ENCODE data around the gene FANCI.

The FANCI gene

GRCh38 chr15:89201465-89202005 lies 42.2 kb upstream of the FANCI start:
- no peak for TF ChIP-seq CTCF (IDR thresholded peaks at IDR 0.05; ENCODE audit: poor library complexity, severe bottlenecking)
- Histone ChIP-seq H3K36me3 (ENCODE audit: low read depth) (no peaks in the 10 kb centered on the region), H3K27me3 (ENCODE audit: insufficient read depth, poor library complexity, severe bottlenecking) (no peaks in the 10 kb centered on the region), H3K4me3 (ENCODE audit: severe bottlenecking) (no peak overlapping the region), H3K27ac (ENCODE audit: poor library complexity, severe bottlenecking) (no peak overlapping the region), H3K4me1 (ENCODE audit: insufficient read depth, poor library complexity, severe bottlenecking) (peaks cover 11% of the 10 kb centered on the region), H3K9me3 (ENCODE audit: severe bottlenecking) (no peaks in the 10 kb centered on the region)
- ATAC-seq (ENCODE audit: low read depth) (no peak), DNase-seq (ENCODE audit: low spot score) (no peak)

GRCh38 chr15:89203705-89204273 lies 40.0 kb upstream of the FANCI start:
- DNase-seq (ENCODE audit: low spot score): no peak
- Histone ChIP-seq H3K36me3 (ENCODE audit: low read depth) (no peaks in the 10 kb centered on the region), H3K4me1 (ENCODE audit: insufficient read depth, poor library complexity, severe bottlenecking) (no peaks in the 10 kb centered on the region), H3K4me3 (ENCODE audit: severe bottlenecking) (no peak overlapping the region), H3K9me3 (ENCODE audit: severe bottlenecking) (no peaks in the 10 kb centered on the region), H3K27me3 (ENCODE audit: insufficient read depth, poor library complexity, severe bottlenecking) (no peaks in the 10 kb centered on the region), H3K27ac (ENCODE audit: poor library complexity, severe bottlenecking) (no peak overlapping the region)
- ATAC-seq (ENCODE audit: low read depth): peak; percentile 8; the same call in 1 of the 3 replicates
- no peak for TF ChIP-seq CTCF (IDR thresholded peaks at IDR 0.05; ENCODE audit: poor library complexity, severe bottlenecking)

- no peak for DNase-seq (ENCODE audit: low spot score)
Observed at GRCh38 chr15:89205991-89206585, 37.7 kb upstream of the FANCI start.

GRCh38 chr15:89206908-89207331 lies 36.9 kb upstream of the FANCI start:
- no peaks in the 10 kb centered on the region for H3K9me3 ChIP-seq (ENCODE audit: severe bottlenecking)
- no peak overlapping the region for H3K27ac ChIP-seq (ENCODE audit: poor library complexity, severe bottlenecking)
- TF ChIP-seq CTCF (IDR thresholded peaks at IDR 0.05; ENCODE audit: poor library complexity, severe bottlenecking): peak; percentile 100
- H3K27me3 ChIP-seq (ENCODE audit: insufficient read depth, poor library complexity, severe bottlenecking): no peaks in the 10 kb centered on the region
- H3K4me3 ChIP-seq (ENCODE audit: severe bottlenecking): no peak overlapping the region
- H3K36me3 ChIP-seq (ENCODE audit: low read depth): no peaks in the 10 kb centered on the region
- H3K4me1 ChIP-seq (ENCODE audit: insufficient read depth, poor library complexity, severe bottlenecking): no peaks in the 10 kb centered on the region
- ATAC-seq (ENCODE audit: low read depth) (peak; percentile 93), DNase-seq (ENCODE audit: low spot score) (peak; percentile 86)

More at GRCh38 chr15:89205991-89206585, 37.7 kb upstream of the FANCI start:
- H3K27ac ChIP-seq (ENCODE audit: poor library complexity, severe bottlenecking): no peak overlapping the region
- no peak for ATAC-seq (ENCODE audit: low read depth)
- no peaks in the 10 kb centered on the region for H3K9me3 ChIP-seq (ENCODE audit: severe bottlenecking)
- no peak for TF ChIP-seq CTCF (IDR thresholded peaks at IDR 0.05; ENCODE audit: poor library complexity, severe bottlenecking)
- no peak overlapping the region for H3K4me3 ChIP-seq (ENCODE audit: severe bottlenecking)
- H3K36me3 ChIP-seq (ENCODE audit: low read depth): no peaks in the 10 kb centered on the region
- H3K4me1 ChIP-seq (ENCODE audit: insufficient read depth, poor library complexity, severe bottlenecking): no peaks in the 10 kb centered on the region
- no peaks in the 10 kb centered on the region for H3K27me3 ChIP-seq (ENCODE audit: insufficient read depth, poor library complexity, severe bottlenecking)

- DNase-seq (ENCODE audit: low spot score) (no peak), ATAC-seq (ENCODE audit: low read depth) (no peak)
- no peak for TF ChIP-seq CTCF (IDR thresholded peaks at IDR 0.05; ENCODE audit: poor library complexity, severe bottlenecking)
- Histone ChIP-seq H3K27ac (ENCODE audit: poor library complexity, severe bottlenecking) (no peak overlapping the region), H3K9me3 (ENCODE audit: severe bottlenecking) (no peaks in the 10 kb centered on the region), H3K27me3 (ENCODE audit: insufficient read depth, poor library complexity, severe bottlenecking) (no peaks in the 10 kb centered on the region), H3K4me1 (ENCODE audit: insufficient read depth, poor library complexity, severe bottlenecking) (no peaks in the 10 kb centered on the region), H3K36me3 (ENCODE audit: low read depth) (no peaks in the 10 kb centered on the region), H3K4me3 (ENCODE audit: severe bottlenecking) (no peak overlapping the region)
Observed at GRCh38 chr15:89208256-89208655, 35.5 kb upstream of the FANCI start.
